GM12878 (cell line): ENCODE data around the gene TULP4. TPM values are rescaled to one million over a fixed set of nuclear protein-coding genes. Genes with fewer than 3 reads are reported as not detected.

Experiments used
- ATAC-seq: fragments of 200-7000 bp; cut with Tn5 transposase; 3 replicates; pipeline ENCODE4 v1.9.1; 2020; ENCODE audit warnings: mild to moderate bottlenecking, moderate library complexity
- BruUV-seq: library from RNA; stranded (reverse); fragments of 400-500 nt; replicated peaks from 2 replicates; lab custom pipeline; 2021; lab: Mats Ljungman, UMichigan
- CTCF ChIA-PET: fragments of 300-600 bp; sonication (Branson Sonifier 250); formaldehyde crosslinking; extraction: SDS; loops from one replicate; lab custom pipeline; 2021; ENCODE audit warnings: inconsistent platforms; lab: Yijun Ruan, JAX
- POLR2A ChIA-PET: fragments of 350-600 bp; formaldehyde crosslinking; extraction: SDS; loops from one replicate; lab custom pipeline; 2021; ENCODE audit warnings: inconsistent platforms; lab: Charles Lee
- RAD21 ChIA-PET: fragments of 300-600 bp; sonication (Branson Sonifier 250); formaldehyde crosslinking; loops from one replicate; lab custom pipeline; 2023; ENCODE audit warnings: antibody characterized with exemption; ENCODE audit not compliant: unreplicated experiment; lab: Charles Lee
- SMC1A ChIA-PET: fragments of 300-600 bp; sonication (Branson Sonifier 250); formaldehyde crosslinking; loops from one replicate; lab custom pipeline; 2023; ENCODE audit not compliant: unreplicated experiment, uncharacterized antibody; lab: Charles Lee
- DNase-seq: peaks from one replicate; pipeline ENCODE4 v3.0.0-alpha.2; 2011; ENCODE audit warnings: low read depth, low spot score
- FAIRE-seq: peaks from 3 replicates; lab custom pipeline; 2011; peaks lifted over from hg19 to GRCh38; lab: Jason Lieb, UNC
- H2AFZ ChIP-seq: 2 replicates; pipeline ENCODE4 v1.6.0; 2011; ENCODE audit warnings: low read depth, low read length, control low read depth; ENCODE audit not compliant: control insufficient read depth
- H3K27ac ChIP-seq: 2 replicates; pipeline ENCODE4 v1.5.1; 2011; ENCODE audit warnings: control low read depth; ENCODE audit not compliant: control insufficient read depth, insufficient read depth
- H3K27me3 ChIP-seq, 2 experiments: replicated peaks in 1 of 2; 2 replicates each; pipeline versions ENCODE4 v1.6.0 to v1.6.1; 2011; ENCODE audit warnings: low read length in 1 of 2; ENCODE audit not compliant: control insufficient read depth in 2 of 2, insufficient read depth in 2 of 2
- H3K36me3 ChIP-seq, 2 experiments: 2 replicates each; pipeline ENCODE4 v1.5.1; 2011; ENCODE audit warnings: low read length in 1 of 2; ENCODE audit not compliant: control insufficient read depth in 2 of 2, insufficient read depth in 2 of 2
- H3K4me1 ChIP-seq: 2 replicates; pipeline ENCODE4 v1.6.1; 2011; ENCODE audit warnings: mild to moderate bottlenecking, low read length, moderate library complexity, mixed read lengths; ENCODE audit not compliant: control insufficient read depth, insufficient read depth
- H3K4me2 ChIP-seq: 2 replicates; pipeline ENCODE4 v1.6.0; 2011; ENCODE audit warnings: control low read depth; ENCODE audit not compliant: control insufficient read depth, insufficient read depth
- H3K4me3 ChIP-seq: fragments of 200-600 bp; sonication (generic); 2 replicates; pipeline ENCODE4 v1.5.1; 2016
- H3K79me2 ChIP-seq: 2 replicates; pipeline ENCODE4 v1.6.0; 2011; ENCODE audit warnings: low read length; ENCODE audit not compliant: control insufficient read depth, insufficient read depth
- H3K9ac ChIP-seq: 2 replicates; pipeline ENCODE4 v1.8.0; 2011; ENCODE audit warnings: low read length, control low read depth, mixed read lengths; ENCODE audit not compliant: control insufficient read depth, insufficient read depth
- H3K9me3 ChIP-seq: replicated peaks from 3 replicates; pipeline ENCODE4 v1.5.1; 2011; ENCODE audit warnings: mild to moderate bottlenecking, low read length; ENCODE audit not compliant: control insufficient read depth, insufficient read depth
- H4K20me1 ChIP-seq: 2 replicates; pipeline ENCODE4 v1.6.0; 2011; ENCODE audit not compliant: control insufficient read depth, insufficient read depth
- CBFB ChIP-seq: IDR thresholded peaks from 2 replicates; pipeline ENCODE4 v1.6.1; 2016; ENCODE audit warnings: antibody characterized with exemption, low read depth
- CHD2 ChIP-seq: IDR thresholded peaks from 2 replicates; pipeline ENCODE4 v1.6.1; 2011; ENCODE audit warnings: low read depth, low read length, improper control_type of control experiment, borderline replicate concordance
- STAT1 ChIP-seq: fragments of 450-650 bp; conservative IDR thresholded peaks from 2 replicates; pipeline ENCODE4 v1.6.1; 2014; ENCODE audit warnings: antibody characterized with exemption, mild to moderate bottlenecking
- in situ Hi-C: fragments of 300-500 bp; cut with MboI; formaldehyde crosslinking; loops from 9 replicates; pipeline ENCODE4 v1.14.3; 2018; ENCODE audit warnings: mixed read lengths
- intact Hi-C: fragments of 100-400 bp; cut with micrococcal nuclease; formaldehyde crosslinking; loops from one replicate; pipeline ENCODE4 v1.14.2; 2022; ENCODE audit not compliant: unreplicated experiment
- polyA plus RNA-seq, 11 experiments: library from polyadenylated mRNA; depleted of rRNA in 4 of 11; unstranded in 6 of 11; stranded (reverse) in 5 of 11; fragments of >200 nt; fragmentation: Nextera tagmentation in 4 of 11; fragmentation: Illumina TruSeq in 1 of 11; extraction: Ambion mirVana in 4 of 11; extraction: Trizol in 1 of 11; gene quantifications; 1 replicate in 1 of 11; 2 replicates in 10 of 11; pipeline versions ENCODE4 v1.2.1 to v1.2.3, GENCODE V29; 2011 to 2016; ENCODE audit warnings: inconsistent platforms in 2 of 11, missing spikeins in 2 of 11, low read depth in 1 of 11
- total RNA-seq, 4 experiments: library from RNA; depleted of rRNA in 3 of 4; stranded (reverse); fragments of >200 nt in 3 of 4; fragmentation: Illumina TruSeq in 1 of 4; extraction: Trizol in 1 of 4; gene quantifications; 2 replicates each; pipeline versions ENCODE4 v1.2.1 to v1.2.3, GENCODE V29; 2013 to 2021
- TF ChIP-seq, protein P1 (sequence below): fragments of 450-650 bp; IDR thresholded peaks from 2 replicates; pipeline ENCODE4 v1.6.1; 2018; ENCODE audit warnings: mild to moderate bottlenecking, low read depth, moderate library complexity; ENCODE audit not compliant: partially characterized antibody

TULP4 gene
- total and polyA plus RNA-seq, 10 of the 15 experiments (the other 5 are each of a cell fraction or from before 2014, with no cell fraction given) = 0.73 to 31.8 (median 14.0) TPM

DNA sequence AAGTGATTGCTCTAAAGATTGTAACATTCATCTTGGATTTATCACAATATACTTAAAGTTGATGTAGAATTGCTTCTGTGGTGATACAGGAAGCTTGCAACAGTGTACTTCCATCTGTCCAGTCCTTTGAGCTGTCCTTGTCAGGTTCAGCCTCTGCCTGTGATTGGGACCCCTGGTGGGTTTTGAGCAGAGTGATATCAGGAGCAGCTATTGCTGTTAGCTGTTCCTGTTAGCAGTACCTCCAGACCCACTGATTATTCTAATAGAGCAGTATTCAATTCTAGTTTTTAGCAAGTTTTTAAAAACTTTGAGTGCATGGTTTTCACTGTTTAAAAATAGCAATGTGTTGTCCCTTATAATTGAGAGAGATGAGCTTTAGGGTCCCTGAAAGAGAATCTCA is 48.8 kb downstream of the TULP4 start:
- ChIA-PET POLR2A (interaction anchor here (0.6 to 1.6 kb wide), 2 partner anchors 13 to 185 kb away, joined by 3 to 4 read pairs; no protein-coding TSS in a partner anchor), RAD21 (interaction anchor here (0.7 to 1.4 kb wide), 6 partner anchors 16 to 158 kb away, joined by 3 to 6 read pairs (median 3); no protein-coding TSS in a partner anchor), CTCF (interaction anchor here (0.7 to 1.6 kb wide), 6 partner anchors 11 to 140 kb away, joined by 3 to 9 read pairs (median 4); no protein-coding TSS in a partner anchor), SMC1A (interaction anchor here (0.6 to 1.7 kb wide), 11 partner anchors 13 to 149 kb away, joined by 3 to 14 read pairs (median 4); no protein-coding TSS in a partner anchor)
- H3K9ac ChIP-seq = no peak overlapping the region
- no peak overlapping the region for H3K4me2 ChIP-seq
- peaks cover 22% of the 10 kb centered on the region for H3K4me1 ChIP-seq
- DNase-seq (no peak), FAIRE-seq (no peak), ATAC-seq (no peak)
- H3K27ac ChIP-seq = no peak overlapping the region
- no peak overlapping the region for H2AFZ ChIP-seq
- in situ Hi-C loops = no loop called here
- no peak overlapping the region for H3K4me3 ChIP-seq
- H4K20me1 ChIP-seq = no peaks in the 10 kb centered on the region
- BruUV-seq = no TSS peak
- no peaks in the 10 kb centered on the region for H3K9me3 ChIP-seq
- H3K27me3 ChIP-seq = no peaks in the 10 kb centered on the region
- H3K79me2 ChIP-seq = peaks cover 1% of the 10 kb centered on the region; the same call in 1 of the 2 replicates
- no peaks in the 10 kb centered on the region for H3K36me3 ChIP-seq
- TF ChIP-seq CHD2 (no peak), CBFB (no peak), STAT1 (no peak)
- TF ChIP-seq, protein P1, sequence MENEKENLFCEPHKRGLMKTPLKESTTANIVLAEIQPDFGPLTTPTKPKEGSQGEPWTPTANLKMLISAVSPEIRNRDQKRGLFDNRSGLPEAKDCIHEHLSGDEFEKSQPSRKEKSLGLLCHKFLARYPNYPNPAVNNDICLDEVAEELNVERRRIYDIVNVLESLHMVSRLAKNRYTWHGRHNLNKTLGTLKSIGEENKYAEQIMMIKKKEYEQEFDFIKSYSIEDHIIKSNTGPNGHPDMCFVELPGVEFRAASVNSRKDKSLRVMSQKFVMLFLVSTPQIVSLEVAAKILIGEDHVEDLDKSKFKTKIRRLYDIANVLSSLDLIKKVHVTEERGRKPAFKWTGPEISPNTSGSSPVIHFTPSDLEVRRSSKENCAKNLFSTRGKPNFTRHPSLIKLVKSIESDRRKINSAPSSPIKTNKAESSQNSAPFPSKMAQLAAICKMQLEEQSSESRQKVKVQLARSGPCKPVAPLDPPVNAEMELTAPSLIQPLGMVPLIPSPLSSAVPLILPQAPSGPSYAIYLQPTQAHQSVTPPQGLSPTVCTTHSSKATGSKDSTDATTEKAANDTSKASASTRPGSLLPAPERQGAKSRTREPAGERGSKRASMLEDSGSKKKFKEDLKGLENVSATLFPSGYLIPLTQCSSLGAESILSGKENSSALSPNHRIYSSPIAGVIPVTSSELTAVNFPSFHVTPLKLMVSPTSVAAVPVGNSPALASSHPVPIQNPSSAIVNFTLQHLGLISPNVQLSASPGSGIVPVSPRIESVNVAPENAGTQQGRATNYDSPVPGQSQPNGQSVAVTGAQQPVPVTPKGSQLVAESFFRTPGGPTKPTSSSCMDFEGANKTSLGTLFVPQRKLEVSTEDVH = no peak
- TF ChIP-seq, all 136 proteins: peak for 0
- intact Hi-C loops = no loop called here
